PC-3 (cell line): ENCODE measurements around the gene KNTC1.

Experiments
- EZH2 ChIP-seq: fragments of 300-600 bp; sonication (generic); IDR thresholded peaks from one replicate; pipeline ENCODE4 v1.6.1; 2017; ENCODE audit warnings: antibody characterized with exemption, mild to moderate bottlenecking, low read length; ENCODE audit not compliant: unreplicated experiment
- TF ChIP-seq, protein P1 (sequence below): fragments of 300-600 bp; sonication (generic); conservative IDR thresholded peaks from 2 replicates; pipeline ENCODE4 v1.5.1; 2017; ENCODE audit warnings: antibody characterized with exemption, low read depth, mild to moderate bottlenecking, low read length

DNA sequence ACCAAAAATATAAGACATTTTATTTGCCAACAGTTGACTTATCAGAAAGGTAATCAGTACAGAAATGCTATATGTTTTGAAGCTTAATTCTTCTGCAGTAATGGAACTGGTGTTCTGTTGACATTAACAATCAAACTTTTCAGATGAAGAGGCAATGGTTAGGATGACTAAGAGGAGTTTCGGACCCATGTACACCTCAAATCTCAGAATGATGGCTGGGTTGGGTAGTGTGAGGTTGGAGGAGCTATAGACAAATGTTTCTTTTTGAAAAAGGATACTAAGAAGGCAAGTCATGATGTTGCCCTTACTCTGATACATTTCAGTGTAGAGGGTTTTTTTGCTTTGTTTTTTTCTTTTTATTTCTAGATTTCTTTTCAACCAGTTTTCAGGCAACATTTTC, 66.9 kb downstream of the KNTC1 start:
- TF ChIP-seq, protein P1, sequence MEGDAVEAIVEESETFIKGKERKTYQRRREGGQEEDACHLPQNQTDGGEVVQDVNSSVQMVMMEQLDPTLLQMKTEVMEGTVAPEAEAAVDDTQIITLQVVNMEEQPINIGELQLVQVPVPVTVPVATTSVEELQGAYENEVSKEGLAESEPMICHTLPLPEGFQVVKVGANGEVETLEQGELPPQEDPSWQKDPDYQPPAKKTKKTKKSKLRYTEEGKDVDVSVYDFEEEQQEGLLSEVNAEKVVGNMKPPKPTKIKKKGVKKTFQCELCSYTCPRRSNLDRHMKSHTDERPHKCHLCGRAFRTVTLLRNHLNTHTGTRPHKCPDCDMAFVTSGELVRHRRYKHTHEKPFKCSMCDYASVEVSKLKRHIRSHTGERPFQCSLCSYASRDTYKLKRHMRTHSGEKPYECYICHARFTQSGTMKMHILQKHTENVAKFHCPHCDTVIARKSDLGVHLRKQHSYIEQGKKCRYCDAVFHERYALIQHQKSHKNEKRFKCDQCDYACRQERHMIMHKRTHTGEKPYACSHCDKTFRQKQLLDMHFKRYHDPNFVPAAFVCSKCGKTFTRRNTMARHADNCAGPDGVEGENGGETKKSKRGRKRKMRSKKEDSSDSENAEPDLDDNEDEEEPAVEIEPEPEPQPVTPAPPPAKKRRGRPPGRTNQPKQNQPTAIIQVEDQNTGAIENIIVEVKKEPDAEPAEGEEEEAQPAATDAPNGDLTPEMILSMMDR, result no peak
- no peak for TF ChIP-seq EZH2
